Measurements from ENCODE around the gene PSMA6.
"Not testable (repeated sequence)": the region's sequence is repeated elsewhere in the genome, so short reads cannot be mapped to it uniquely, and the experiment has no call there.

Gene PSMA6

GRCh38 chr14:35292051-35292769 lies at the start of gene PSMA6:
Gene PSMA6 (plus strand): TSS chr14:35292382. CDS start chr14:35292477, 95 bp downstream.
- peak; percentile 100 for DNase-seq

DNA sequence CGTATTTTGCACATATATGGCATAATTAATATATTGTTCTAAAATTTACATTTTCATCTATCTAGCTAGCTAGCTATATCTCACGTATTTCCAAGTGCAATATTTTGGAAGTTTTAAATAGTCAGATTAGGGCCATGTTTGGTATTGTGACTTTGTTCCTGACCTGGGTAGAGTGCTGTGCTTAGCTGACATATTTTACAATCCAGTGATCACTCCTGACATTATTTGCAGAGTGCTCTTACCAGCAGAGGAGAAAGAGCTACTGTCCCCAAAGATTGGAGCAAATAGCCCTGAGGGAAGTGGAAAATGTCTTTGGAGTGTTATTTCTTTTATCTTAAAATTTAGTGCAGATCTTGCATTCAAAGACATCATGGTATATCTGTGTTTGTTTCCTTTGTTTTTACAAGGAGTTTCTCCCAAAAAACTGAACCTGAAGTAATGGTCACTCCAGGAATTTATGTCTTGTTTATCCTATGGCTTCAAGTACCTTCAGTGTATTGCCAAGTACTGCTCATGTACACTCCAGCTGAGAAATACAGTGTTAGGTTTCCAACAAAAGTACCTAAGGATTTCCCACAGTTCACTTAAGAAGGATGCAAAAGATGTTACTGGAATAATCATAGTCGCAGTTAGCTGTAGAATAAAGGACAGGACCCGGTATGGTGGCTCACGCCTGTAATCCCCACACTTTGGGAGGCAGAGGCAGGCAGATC lies 49.4 kb upstream of the PSMA6 start:
- no peak for DNase-seq

- no peak for DNase-seq
Measured at GRCh38 chr14:35243956-35244355, 48.2 kb upstream of the PSMA6 start.

GRCh38 chr14:35244542-35244941 lies 47.6 kb upstream of the PSMA6 start:
- DNase-seq: no peak

DNA sequence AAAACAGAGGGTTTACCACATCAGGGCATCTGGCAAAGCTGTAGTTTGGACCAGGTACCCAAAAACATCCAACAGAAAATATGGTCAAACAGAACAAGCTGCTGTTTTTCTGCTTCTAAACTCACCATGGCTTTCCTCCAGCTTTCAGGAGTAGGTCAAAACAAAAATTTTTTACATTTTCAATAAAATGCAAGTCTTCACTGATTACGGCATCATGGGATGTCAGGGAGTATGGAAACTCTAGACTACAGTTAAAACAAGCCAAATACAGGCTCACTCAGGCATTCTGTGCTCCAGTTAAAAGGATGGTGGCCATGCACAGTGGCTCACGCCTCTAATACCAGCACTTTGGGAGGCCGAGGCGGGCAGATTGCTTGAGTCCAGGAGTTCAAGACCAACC lies 47.1 kb upstream of the PSMA6 start:
- DNase-seq: no peak

DNA sequence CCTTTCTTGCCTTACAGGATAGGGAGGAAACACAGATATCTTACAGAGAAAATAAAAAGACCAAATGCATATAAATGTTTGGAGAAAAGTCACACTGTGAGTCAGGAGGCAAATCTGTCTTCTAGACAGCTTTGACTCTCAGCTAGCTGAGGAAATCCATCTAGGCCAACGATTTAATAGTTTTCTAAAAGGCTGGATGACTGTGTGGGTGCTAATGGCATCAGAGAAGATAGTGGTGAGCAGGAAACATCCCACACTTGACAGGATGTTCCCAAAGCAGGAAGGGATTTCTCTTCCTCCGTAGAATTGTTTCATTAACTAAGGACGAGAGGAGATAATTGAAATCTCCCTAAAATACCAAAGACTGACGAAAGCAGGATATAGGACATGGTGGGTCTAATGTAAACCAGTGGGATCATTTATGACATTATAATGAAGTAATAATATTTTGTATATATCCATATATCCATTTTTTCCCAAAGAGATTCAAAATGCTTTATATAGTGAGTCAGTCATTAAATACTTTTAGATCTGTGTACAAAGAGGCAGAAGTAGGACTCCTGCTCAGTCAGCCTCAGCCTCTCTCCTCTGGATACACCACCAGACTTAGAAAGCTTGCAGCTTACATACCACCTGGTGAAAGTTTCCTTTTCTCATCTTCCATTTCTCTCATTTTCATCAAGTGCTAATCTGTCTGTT lies 44.3 kb upstream of the PSMA6 start:
- DNase-seq: no peak

- DNase-seq: no peak
Measured at GRCh38 chr14:35248476-35248788, 43.8 kb upstream of the PSMA6 start.

- no peak for DNase-seq
Measured at GRCh38 chr14:35250319-35250718, 41.9 kb upstream of the PSMA6 start.

- no peak for DNase-seq
Measured at GRCh38 chr14:35252451-35252868, 39.7 kb upstream of the PSMA6 start.

DNA sequence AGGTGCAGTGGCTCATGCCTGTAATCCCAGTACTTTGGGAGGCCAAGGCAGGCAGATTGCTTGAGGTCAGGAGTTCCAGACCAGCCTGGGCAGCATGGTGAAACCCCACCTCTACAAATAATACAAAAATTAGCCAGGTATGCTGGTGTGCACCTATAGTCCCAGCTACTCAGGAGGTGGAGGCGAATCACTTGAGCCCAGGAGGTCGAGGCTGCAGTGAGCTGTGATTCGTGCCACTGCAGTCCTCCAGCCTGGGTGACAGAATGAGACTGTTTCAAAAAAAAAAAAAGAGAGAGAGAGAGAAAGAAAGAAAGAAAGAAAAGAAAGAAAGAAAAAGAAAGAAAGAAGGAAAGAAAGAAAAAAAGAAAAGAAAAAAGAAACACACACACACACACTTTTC lies 39.1 kb upstream of the PSMA6 start:
- DNase-seq: not testable (repeated sequence)

DNA sequence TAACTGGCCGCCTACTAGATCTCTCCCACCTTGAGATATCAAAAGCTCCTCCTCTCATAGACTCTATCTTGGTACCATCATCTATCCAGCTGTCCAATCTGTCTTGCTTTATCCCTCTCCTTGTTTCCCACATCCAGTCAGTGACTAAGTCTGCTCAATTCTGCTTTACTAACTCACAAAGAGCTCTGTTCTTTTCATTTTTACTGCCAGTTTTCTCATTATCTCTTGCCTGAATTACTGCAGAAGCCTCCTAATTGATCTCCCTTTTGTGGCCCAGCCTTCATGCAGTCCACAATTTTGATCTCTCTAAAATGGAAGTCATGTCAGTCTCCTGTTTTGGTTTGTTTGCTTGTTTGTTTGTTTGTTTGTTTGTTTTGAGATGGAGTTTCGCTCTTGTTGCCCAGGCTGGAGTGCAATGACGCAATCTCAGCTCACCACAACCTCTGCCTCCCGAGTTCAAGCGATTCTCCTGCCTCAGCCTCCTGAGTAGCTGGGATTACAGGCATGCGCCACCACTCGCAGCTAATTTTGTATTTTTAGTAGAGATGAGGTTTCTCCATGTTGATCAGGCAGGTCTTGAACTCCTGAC lies 38.1 kb upstream of the PSMA6 start:
- not testable (repeated sequence) for DNase-seq

- DNase-seq: no peak
Measured at GRCh38 chr14:35254736-35255135, 37.4 kb upstream of the PSMA6 start.

DNA sequence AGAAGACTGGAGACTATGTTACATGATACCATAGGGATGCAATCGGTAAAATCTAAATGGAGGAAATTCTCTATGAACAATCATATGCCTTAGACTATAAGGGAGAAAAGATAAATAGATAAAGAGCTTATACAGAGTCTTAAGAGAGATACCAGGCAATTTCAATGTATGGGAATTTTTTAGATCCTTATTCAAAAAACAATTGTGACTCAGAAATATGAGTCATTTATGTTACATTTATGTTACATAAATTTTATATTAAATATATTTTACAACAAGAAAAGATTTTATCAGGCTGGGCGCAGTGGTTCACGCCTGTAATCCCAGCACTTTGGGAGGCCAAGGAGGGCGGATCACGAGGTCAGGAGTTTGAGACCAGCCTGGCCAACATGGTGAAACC lies 36.5 kb upstream of the PSMA6 start:
- DNase-seq: no peak

DNA sequence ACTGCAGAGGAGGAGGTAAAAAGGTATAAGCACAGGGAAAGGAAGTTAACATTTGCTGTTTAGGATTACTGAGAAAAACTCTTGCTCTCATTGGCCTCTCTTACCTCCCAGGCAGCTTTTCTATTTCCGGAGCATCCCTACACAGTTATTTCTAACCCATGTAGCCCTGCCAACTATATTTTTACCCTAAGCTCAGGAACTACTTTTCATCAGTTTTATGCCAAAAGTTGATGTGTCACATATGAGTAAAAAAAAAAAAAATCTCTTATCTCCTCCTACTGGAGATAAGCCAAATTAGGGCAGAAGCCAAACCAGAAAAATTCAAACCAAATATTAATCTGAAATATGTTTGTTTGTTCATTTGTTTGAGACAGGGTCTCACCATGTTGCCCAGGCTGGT lies 34.4 kb upstream of the PSMA6 start:
- no peak for DNase-seq

DNA sequence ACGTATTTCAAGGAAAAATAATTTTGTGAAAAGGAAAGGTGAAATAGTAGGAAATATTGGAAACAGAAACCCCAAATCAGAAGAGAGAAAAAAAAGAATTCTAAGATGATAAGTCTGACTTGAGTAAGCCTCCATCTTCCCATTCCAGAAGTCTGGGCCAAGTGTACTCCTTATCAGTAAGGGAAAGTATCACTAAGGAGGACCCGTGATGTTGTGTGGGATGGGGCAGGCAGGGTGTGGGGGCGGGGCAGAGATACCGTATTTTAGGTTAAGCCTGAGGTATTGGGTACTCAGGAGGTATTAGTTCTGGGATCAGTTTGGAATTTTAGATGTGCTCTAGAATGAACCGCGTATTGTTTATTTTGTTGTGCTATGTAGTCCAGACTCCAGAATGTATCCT lies 33.8 kb upstream of the PSMA6 start:
- DNase-seq: no peak

- DNase-seq: no peak
Measured at GRCh38 chr14:35261774-35262173, 30.4 kb upstream of the PSMA6 start.

DNA sequence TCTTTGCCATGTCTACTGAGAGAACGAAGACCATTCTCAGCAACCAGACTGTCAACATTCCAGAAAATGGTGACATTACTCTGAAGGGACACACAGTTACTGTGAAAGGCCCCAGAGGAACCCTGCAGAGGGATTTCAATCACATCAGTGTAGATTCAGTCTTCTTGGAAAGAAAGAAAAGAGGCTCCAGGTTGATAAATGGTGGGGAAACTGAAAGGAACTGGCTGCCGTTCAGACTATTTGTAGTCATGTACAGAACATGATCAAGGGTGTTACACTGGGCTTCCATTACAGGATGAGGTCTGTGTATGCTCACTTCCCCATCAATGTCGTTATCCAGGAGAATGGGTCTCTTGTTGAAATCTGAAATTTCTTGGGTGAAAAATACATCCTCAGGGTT lies 29.7 kb upstream of the PSMA6 start:
- no peak for DNase-seq

DNA sequence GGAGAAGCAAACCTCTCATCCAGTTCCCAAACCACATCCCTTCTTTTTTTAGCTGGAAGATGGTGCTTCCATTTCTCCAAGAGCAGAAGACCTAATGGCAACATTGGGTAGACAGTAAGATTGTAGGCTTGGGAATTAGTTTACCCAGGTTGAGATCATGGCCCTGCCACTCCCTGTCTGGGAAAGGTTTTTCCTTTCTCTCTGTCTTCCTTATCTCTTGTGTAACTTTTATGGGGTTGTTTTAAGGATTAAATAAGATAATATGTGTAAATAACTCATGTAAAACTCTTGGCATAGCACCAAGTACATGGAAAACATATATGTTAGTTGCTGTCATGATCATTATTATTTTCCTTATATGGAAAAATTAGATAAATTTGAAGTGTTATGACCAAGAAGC lies 23.2 kb upstream of the PSMA6 start:
- DNase-seq: no peak

- no peak for DNase-seq
Measured at GRCh38 chr14:35274805-35275204, 17.4 kb upstream of the PSMA6 start.

GRCh38 chr14:35277179-35277578 lies 15.0 kb upstream of the PSMA6 start:
- DNase-seq: peak; percentile 19

- no peak for DNase-seq
Measured at GRCh38 chr14:35279369-35279768, 12.8 kb upstream of the PSMA6 start.

DNA sequence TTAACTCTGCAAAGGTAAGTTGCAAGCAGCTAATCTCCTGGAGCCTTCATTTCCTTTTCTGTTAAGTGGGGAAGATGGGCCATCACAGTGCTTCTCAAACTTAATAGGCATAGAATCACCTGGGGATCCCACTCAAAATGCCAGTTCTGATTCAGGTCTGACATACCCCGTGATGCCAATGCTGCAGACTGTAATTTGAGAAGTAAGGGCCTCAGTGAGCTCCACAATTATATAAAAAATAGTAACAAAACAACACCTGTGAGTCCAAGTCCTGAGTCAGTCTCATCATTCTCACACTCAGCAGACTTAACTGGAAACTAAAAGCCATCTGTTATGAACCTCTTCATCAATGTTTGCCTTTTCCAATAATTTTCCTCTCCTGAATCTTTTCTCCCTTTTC lies 10.8 kb upstream of the PSMA6 start:
- DNase-seq: no peak

GRCh38 chr14:35284506-35284905 lies 7.7 kb upstream of the PSMA6 start:
- no peak for DNase-seq

Data from DMS79 (cell line).